K562 (cell line): ENCODE measurements around the gene TFDP1. TPM values are rescaled to one million over a fixed set of nuclear protein-coding genes. Genes with fewer than 3 reads are reported as not detected.

Experiments used
- CBX5 ChIP-seq: IDR thresholded peaks from 2 replicates; pipeline ENCODE4 v1.6.1; 2014; ENCODE audit warnings: low read depth, borderline replicate concordance
- CCNT2 ChIP-seq: IDR thresholded peaks from 2 replicates; pipeline ENCODE4 v1.6.1; 2011; ENCODE audit warnings: borderline replicate concordance, low read depth, mild to moderate bottlenecking, moderate library complexity, mixed read lengths, low read length; ENCODE audit not compliant: insufficient read length; ENCODE audit errors: extremely low read depth
- CTBP1 ChIP-seq: fragments of 450-650 bp; IDR thresholded peaks from 2 replicates; pipeline ENCODE4 v1.6.1; 2016; ENCODE audit warnings: borderline replicate concordance
- FOXP1 ChIP-seq: sonication (generic); formaldehyde crosslinking; IDR thresholded peaks from 2 replicates; pipeline ENCODE4 v1.8.0; 2022; ENCODE audit warnings: mild to moderate bottlenecking, missing genetic modification reagents
- KDM1A ChIP-seq, 2 experiments: fragments of 450-650 bp; IDR thresholded peaks; 2 replicates each; pipeline ENCODE4 v1.6.1; 2016; ENCODE audit warnings: mild to moderate bottlenecking in 2 of 2
- MBD2 ChIP-seq: sonication (generic); IDR thresholded peaks from 2 replicates; pipeline ENCODE4 v1.6.1; 2016; ENCODE audit warnings: low read depth, borderline replicate concordance
- MEIS2 ChIP-seq: fragments of 450-650 bp; IDR thresholded peaks from 2 replicates; pipeline ENCODE4 v1.6.1; 2014; ENCODE audit warnings: mild to moderate bottlenecking; ENCODE audit not compliant: partially characterized antibody
- ZBTB1 ChIP-seq: sonication (generic); formaldehyde crosslinking; IDR thresholded peaks from 2 replicates; pipeline ENCODE4 v1.8.1; 2023; ENCODE audit warnings: missing genetic modification reagents, low read depth, mild to moderate bottlenecking, borderline replicate concordance
- ZNF586 ChIP-seq: fragments of 450-650 bp; formaldehyde crosslinking; conservative IDR thresholded peaks from 2 replicates; pipeline ENCODE4 v1.4.0; 2020; ENCODE audit warnings: mild to moderate bottlenecking, moderate library complexity
- polyA plus RNA-seq, 8 experiments: library from polyadenylated mRNA; depleted of rRNA in 4 of 8; stranded (reverse) in 5 of 8; unstranded in 3 of 8; fragments of >200 nt; fragmentation: Nextera tagmentation in 2 of 8; fragmentation: Illumina TruSeq in 1 of 8; extraction: Ambion mirVana in 2 of 8; extraction: Trizol in 1 of 8; gene quantifications; 2 replicates each; pipeline versions ENCODE4 v1.2.1 to v1.2.3, GENCODE V29; 2011 to 2014; ENCODE audit warnings: inconsistent platforms in 1 of 8, missing spikeins in 1 of 8
- total RNA-seq, 7 experiments: library from RNA; depleted of rRNA in 6 of 7; stranded (reverse); fragments of >200 nt in 6 of 7; fragmentation: Illumina TruSeq in 2 of 7; extraction: Trizol in 2 of 7; gene quantifications; 2 replicates each; pipeline versions ENCODE4 v1.2.1 to v1.2.3, GENCODE V29; 2011 to 2021; ENCODE audit warnings: low replicate concordance in 1 of 7
- TF ChIP-seq, protein P1 (sequence below): fragments of 450-650 bp; IDR thresholded peaks from 2 replicates; pipeline ENCODE4 v1.7.1; 2018; ENCODE audit warnings: mild to moderate bottlenecking, low read depth; ENCODE audit not compliant: partially characterized antibody
- TF ChIP-seq, protein P2 (sequence below), 2 experiments: fragments of 450-650 bp; conservative IDR thresholded peaks; 2 replicates each; pipeline ENCODE4 v1.6.1; 2017; ENCODE audit warnings: mild to moderate bottlenecking in 2 of 2, moderate library complexity in 2 of 2
- TF ChIP-seq, protein P3 (sequence below): IDR thresholded peaks from 2 replicates; pipeline ENCODE4 v1.6.1; 2012; ENCODE audit warnings: low read depth, low read length, improper control_type of control experiment, borderline replicate concordance
- TF ChIP-seq, protein P4 (sequence below): sonication (generic); formaldehyde crosslinking; IDR thresholded peaks from 2 replicates; pipeline ENCODE4 v1.8.0; 2022; ENCODE audit warnings: mild to moderate bottlenecking, low read depth, missing genetic modification reagents
- TF ChIP-seq, protein P5 (sequence below): sonication (generic); formaldehyde crosslinking; IDR thresholded peaks from 2 replicates; pipeline ENCODE4 v1.9.0; 2022; ENCODE audit warnings: mild to moderate bottlenecking, missing genetic modification reagents

Gene TFDP1
- total and polyA plus RNA-seq, 9 of the 15 experiments (the other 6 are each of a cell fraction or from before 2014, with no cell fraction given) = 33.8 to 145 (median 69.1) TPM

DNA sequence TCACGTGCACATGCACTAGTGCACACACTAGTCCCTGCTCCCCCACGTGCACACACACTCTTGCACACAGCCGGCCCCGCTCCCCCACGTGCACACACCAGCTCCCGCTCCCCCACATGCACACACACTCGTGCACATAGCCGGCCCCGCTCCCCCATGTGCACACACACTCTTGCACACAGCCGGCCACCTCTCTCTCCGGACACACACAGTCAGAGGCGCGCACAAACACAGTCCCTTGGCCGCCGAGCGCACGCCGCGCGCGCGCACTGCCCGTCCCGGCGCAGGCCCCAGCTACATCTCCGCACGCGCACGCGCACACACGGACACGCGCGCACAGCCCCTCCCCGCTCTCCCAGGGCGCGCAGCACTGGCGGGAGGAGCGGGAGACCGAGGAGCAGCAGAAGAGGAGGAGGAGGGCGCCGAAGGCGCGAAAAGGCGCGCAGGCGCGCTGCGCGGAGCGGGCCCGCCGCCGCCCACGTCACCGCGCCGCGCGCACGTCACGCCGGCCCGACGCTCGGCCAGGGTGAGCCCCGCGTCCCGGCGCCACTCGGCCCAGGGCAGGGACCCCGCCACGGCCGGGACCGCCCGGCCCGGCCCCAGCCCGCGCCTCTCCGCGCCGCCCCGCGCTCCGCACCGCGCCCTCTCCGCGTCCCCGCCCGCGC is at the start of gene TFDP1 (continued):
- TF ChIP-seq, protein P1, sequence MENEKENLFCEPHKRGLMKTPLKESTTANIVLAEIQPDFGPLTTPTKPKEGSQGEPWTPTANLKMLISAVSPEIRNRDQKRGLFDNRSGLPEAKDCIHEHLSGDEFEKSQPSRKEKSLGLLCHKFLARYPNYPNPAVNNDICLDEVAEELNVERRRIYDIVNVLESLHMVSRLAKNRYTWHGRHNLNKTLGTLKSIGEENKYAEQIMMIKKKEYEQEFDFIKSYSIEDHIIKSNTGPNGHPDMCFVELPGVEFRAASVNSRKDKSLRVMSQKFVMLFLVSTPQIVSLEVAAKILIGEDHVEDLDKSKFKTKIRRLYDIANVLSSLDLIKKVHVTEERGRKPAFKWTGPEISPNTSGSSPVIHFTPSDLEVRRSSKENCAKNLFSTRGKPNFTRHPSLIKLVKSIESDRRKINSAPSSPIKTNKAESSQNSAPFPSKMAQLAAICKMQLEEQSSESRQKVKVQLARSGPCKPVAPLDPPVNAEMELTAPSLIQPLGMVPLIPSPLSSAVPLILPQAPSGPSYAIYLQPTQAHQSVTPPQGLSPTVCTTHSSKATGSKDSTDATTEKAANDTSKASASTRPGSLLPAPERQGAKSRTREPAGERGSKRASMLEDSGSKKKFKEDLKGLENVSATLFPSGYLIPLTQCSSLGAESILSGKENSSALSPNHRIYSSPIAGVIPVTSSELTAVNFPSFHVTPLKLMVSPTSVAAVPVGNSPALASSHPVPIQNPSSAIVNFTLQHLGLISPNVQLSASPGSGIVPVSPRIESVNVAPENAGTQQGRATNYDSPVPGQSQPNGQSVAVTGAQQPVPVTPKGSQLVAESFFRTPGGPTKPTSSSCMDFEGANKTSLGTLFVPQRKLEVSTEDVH = peak; percentile 22
- no peak for TF ChIP-seq ZBTB1
- TF ChIP-seq MBD2 = peak; percentile 19; the same call in 1 of the 2 replicates
- peak; percentile 63 for TF ChIP-seq MEIS2
- peak; percentile 40 for TF ChIP-seq CCNT2
- TF ChIP-seq FOXP1 = 0 out of 2 replicates have a peak, but pooled peaks have one; percentile 36
- no peak for TF ChIP-seq ZNF586
- TF ChIP-seq CTBP1 = peak; percentile 86
- TF ChIP-seq, protein P2, sequence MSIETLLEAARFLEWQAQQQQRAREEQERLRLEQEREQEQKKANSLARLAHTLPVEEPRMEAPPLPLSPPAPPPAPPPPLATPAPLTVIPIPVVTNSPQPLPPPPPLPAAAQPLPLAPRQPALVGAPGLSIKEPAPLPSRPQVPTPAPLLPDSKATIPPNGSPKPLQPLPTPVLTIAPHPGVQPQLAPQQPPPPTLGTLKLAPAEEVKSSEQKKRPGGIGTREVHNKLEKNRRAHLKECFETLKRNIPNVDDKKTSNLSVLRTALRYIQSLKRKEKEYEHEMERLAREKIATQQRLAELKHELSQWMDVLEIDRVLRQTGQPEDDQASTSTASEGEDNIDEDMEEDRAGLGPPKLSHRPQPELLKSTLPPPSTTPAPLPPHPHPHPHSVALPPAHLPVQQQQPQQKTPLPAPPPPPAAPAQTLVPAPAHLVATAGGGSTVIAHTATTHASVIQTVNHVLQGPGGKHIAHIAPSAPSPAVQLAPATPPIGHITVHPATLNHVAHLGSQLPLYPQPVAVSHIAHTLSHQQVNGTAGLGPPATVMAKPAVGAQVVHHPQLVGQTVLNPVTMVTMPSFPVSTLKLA (conservative IDR thresholded peaks at IDR 0.05) = peak; percentile 47 to 57; a peak in 1 of 4 replicates
- TF ChIP-seq, protein P3, sequence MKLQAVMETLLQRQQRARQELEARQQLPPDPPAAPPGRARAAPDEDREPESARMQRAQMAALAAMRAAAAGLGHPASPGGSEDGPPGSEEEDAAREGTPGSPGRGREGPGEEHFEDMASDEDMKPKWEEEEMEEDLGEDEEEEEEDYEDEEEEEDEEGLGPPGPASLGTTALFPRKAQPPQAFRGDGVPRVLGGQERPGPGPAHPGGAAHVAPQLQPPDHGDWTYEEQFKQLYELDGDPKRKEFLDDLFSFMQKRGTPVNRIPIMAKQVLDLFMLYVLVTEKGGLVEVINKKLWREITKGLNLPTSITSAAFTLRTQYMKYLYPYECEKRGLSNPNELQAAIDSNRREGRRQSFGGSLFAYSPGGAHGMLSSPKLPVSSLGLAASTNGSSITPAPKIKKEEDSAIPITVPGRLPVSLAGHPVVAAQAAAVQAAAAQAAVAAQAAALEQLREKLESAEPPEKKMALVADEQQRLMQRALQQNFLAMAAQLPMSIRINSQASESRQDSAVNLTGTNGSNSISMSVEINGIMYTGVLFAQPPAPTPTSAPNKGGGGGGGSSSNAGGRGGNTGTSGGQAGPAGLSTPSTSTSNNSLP = no peak
- TF ChIP-seq KDM1A (IDR thresholded peaks at IDR 0.05) = peak in 1 of 2 experiments; percentile 98; a peak in 2 of 4 replicates
- TF ChIP-seq, protein P4, sequence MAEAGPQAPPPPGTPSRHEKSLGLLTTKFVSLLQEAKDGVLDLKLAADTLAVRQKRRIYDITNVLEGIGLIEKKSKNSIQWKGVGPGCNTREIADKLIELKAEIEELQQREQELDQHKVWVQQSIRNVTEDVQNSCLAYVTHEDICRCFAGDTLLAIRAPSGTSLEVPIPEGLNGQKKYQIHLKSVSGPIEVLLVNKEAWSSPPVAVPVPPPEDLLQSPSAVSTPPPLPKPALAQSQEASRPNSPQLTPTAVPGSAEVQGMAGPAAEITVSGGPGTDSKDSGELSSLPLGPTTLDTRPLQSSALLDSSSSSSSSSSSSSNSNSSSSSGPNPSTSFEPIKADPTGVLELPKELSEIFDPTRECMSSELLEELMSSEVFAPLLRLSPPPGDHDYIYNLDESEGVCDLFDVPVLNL = peak; percentile 65; the same call in 1 of the 2 replicates
- TF ChIP-seq CBX5 = no peak
- TF ChIP-seq, protein P5, sequence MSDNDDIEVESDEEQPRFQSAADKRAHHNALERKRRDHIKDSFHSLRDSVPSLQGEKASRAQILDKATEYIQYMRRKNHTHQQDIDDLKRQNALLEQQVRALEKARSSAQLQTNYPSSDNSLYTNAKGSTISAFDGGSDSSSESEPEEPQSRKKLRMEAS (CRISPR knock-in tag) = peak; percentile 70
